HG03571 (cell line): ENCODE results near the gene MRPL37.
"Not testable (repeated sequence)": the region's sequence is repeated elsewhere in the genome, so short reads cannot be mapped to it uniquely, and the experiment has no call there.

ENCODE experiments used
- ATAC-seq: cut with Tn5 transposase; IDR thresholded peaks from one replicate; pipeline ENCODE4 v1.9.1; 2021; ENCODE audit not compliant: unreplicated experiment

MRPL37 gene

GRCh38 chr1:54199765-54200518 lies at the start of gene MRPL37, which contains the start of gene CYB5RL:
Gene MRPL37, plus strand, starts transcription at chr1:54200167. Its CDS starts 77 bp downstream, at chr1:54200244.
Gene CYB5RL, minus strand, starts transcription at chr1:54200030. Its CDS starts 4,414 bp downstream, at chr1:54195616.
- peak; percentile 94 for ATAC-seq

DNA sequence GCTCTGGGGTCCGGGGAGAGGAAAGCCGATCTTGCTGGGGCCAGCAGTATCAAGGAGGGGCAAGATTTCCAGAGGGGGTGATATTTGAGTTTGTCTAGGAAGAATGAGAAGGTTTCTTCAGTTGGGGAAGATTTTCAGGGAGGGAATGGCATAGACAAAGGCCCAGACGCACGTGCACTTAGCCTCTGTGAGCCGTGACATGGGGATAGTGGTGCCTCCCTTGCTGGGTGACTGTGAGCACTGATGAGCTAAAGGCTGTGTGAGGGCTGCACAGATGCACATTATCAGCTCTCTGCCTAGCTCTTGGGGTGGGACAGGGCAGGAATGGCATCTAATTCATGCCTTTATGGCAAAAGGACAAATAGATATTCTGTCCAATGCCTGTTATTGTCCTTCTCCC lies 49.0 kb upstream of the MRPL37 start:
- no peak for ATAC-seq

DNA sequence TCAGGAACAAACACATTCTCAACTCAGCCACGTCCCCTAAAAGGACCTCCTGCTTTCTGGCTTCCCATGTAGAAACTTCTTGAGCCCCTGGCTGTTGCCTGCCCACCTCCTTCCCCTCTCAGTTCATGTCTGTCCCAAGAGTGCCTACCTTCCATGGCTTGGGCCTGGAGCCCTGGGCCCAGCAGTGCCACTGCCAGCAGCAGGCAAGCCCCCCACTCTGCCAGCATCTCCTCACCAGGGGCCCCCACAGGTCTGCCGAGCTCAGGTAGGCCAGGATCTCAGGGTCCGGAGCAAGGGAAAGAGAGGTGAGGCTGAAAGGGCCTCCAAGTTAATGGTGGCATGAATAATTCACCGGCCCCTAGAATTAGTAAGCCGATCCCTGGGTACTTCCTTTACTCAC lies 47.3 kb upstream of the MRPL37 start, which contains the start of gene CDCP2:
CDCP2 (minus strand) TSS at position 305 of the 400 bp plus-strand sequence; CDS start at position 227, 78 bp downstream.
- ATAC-seq, result no peak

DNA sequence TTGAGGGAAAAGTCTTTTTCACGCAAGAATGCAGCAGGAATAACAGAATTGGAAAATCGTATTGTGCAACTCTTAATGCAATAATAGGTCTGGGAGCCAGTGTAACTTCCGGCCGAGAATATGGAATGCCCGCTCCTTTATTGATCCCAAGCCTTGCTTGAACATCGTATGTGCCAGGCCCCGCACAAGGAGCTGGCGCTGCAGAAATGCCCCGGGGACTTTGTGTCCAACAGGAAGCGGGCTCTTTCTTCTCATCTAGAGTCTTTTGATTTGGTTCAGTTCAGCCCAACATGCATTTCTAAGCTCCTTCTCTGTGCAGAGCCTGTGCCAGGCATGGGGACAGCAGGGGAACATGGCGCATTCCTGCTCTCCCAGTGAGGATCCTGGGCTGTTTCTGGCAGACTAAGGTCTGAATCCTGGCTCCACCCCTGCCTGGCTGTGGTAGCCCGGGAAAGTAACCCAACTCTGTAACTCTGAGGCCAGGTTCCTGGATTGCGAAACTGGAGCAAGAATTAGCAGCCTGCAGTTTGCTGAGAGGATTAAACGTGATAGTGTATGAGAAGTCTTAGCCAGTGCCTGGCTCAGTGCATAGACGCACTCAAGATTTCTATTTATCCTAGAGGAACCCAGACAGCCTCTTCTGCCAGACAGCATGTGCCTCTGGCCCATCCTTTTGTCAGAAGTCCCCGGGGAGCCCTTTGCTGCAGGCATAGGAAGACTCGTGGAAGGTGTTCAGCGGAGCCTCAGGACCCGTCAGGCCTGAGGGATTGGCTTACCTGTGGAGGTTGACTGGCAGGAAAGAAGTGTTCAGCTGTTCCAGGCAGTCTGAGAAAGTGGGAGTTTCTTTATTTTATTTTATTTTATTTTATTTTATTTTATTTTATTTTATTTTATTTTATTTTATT lies 46.2 kb upstream of the MRPL37 start:
- no peak for ATAC-seq

DNA sequence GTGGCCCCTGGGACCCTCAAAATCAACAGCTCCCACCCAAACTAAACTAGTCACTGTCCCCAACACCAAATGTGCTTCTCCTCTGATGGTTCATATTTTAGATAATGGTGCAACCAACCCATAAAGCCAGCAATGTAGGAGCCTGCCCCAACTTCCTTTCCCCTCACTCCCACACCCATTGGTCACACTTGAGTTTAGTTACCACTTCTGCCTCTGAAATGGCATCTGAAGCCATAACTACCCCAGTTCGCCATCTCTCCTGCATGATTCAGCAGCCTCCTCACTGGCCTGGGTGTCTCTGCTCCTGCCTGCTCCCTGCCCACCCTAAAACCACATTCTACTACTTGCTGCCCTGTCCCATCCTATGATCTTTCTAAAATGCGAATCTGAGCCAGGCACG lies 43.8 kb upstream of the MRPL37 start:
- ATAC-seq, result no peak

GRCh38 chr1:54156986-54157385 lies 43.0 kb upstream of the MRPL37 start:
- ATAC-seq, result no peak

DNA sequence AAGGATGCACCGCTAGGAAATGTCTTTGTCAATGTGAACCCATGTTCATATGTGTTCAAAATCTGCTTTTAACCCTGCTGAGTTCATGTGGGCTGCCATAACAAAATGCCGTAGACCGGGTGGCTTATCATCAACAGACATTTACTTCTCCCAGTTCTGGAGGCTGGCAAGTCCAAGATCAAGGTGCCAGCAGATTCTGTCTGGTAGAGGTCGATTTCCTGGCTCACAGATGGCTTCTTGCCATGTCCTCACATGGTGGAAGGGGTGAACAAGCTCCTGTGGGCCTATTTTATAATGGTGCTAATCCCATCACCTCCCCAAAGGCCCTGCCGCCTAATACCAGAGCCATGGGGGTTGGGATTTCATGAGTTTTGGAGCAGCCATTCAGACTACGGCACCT lies 42.6 kb upstream of the MRPL37 start:
- ATAC-seq, result no peak

DNA sequence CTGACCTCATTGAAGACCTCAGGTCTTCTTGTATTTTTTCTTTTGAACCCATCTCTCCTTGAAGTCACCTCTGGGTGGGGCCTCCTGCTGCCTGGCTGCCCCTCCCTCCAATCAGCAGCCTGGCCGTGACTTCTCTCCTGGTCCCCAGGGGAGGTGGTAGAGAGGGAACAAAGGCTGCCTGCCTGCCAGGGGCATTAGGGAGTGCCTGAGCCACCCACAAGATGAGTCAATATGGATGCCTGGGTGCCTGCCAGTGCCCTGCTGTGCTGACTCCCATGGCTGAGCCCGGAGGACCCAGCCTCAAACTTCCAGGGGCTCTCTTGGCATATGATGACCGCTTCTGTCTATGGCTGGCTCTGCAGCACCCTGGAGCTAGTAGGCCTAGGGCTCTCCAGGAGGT lies 41.9 kb upstream of the MRPL37 start:
- ATAC-seq, result no peak

GRCh38 chr1:54159733-54160316 lies 40.1 kb upstream of the MRPL37 start:
- ATAC-seq, result no peak

DNA sequence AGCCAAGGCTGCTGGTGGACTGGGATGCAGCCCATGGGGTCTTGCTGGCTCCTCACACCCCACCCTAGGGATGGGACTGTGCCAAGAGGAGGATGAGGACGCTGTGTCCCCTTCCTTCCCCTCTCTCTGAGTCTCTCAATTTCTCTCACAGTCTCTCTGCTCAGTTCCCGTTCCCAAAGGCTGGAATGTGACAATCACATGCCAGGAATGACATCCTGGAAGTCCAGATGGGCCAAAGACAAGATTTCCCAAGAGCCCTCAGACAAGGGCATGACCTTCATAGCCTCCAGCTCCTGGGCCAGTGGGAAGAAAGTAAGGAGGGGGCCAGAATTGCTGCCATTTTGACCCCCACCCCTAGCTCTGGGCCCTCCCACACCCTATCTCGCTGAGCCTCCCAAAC lies 39.6 kb upstream of the MRPL37 start:
- ATAC-seq, result no peak

DNA sequence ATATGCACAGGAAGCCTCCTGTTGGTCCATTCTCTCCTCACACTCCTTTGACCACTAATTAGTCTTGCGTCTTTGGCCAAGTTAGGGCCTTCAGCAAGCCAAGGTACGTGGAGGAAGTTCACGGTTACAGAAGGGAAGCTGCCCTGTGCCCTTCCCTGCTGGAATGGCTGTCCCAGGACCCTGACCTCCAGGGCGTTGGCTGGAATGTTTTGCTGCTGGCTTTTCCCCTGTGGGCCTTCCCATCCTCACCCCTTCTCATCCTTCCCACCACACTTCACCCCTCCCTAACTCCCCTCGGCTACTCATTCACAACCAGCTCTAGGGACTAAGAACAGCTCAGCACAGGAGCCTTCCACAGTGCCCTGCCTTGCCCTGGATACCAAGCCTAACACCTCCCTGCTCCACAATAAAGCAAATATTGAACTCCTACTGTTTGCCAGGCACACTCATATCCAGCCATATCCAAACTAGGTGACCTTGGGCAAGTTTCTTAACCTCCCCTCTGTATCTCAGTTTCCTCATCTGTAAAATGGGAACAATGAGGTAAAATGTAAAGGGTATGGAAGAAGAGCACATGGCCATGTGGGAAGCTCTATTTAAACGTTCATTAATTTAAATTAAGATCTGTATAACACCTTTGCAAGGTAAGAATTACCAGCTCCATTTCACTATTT lies 38.3 kb upstream of the MRPL37 start:
- no peak for ATAC-seq

- ATAC-seq, result no peak
These were observed 36.9 kb upstream of the MRPL37 start for GRCh38 chr1:54163051-54163450.

DNA sequence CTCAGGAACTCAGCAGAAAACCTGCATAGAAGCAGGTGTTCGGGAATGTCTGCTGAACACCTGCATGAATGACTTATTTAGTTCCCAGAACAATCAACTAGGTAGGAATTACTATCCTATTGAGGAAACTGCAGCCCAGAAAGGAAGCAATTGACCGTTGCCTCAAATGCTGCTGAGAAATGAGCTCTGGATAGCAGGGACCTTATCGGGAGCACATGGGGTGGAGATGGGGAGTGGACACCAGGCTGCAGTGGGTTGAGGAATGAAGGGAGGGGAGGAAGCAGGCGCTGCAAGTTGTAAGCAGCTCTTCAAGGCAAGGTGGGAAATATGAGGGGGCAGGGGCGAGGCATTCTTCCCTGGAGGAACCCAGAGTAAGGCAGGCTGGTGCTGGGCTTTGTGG lies 36.4 kb upstream of the MRPL37 start:
- no peak for ATAC-seq

GRCh38 chr1:54165146-54165545 lies 34.8 kb upstream of the MRPL37 start:
- no peak for ATAC-seq

DNA sequence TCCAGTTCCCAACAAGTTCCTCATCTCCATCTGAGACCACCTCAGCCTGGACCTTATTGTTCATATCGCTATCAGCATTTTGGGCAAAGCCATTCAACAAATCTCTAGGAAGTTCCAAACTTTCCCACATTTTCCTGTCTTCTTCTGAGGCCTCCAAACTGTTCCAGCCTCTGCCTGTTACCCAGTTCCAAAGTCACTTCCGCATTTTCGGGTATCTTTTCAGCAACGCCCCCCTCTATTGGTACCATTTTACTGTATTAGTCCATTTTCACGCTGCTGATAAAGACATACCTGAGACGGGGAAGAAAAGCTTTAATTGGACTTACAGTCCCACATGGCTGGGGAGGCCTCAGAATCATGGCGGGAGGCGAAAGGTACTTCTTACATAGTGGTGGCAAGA lies 33.6 kb upstream of the MRPL37 start:
- not testable (repeated sequence) for ATAC-seq

- ATAC-seq, result no peak
These were observed 32.4 kb upstream of the MRPL37 start for GRCh38 chr1:54167422-54168139.

GRCh38 chr1:54168206-54168965 lies 31.6 kb upstream of the MRPL37 start:
- ATAC-seq, result no peak

DNA sequence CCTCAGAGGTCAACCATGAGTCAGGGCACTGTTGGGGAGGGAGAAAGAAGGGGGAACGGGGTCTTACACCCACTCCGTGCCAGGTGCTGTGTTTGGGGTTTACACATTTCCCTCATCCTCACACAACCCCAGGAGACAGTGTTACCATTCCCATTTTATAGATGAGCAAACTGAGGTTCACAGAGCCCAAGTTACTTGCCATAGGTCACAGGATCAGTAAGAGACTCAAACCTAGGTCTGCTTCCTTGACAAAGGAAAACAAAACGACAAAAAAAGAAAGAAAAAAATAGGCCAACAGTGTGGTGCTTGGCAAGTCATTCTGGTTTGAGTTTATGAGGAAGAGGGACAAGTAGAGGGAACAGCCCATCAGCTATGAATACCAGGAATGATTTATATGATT lies 30.9 kb upstream of the MRPL37 start:
- ATAC-seq, result no peak

DNA sequence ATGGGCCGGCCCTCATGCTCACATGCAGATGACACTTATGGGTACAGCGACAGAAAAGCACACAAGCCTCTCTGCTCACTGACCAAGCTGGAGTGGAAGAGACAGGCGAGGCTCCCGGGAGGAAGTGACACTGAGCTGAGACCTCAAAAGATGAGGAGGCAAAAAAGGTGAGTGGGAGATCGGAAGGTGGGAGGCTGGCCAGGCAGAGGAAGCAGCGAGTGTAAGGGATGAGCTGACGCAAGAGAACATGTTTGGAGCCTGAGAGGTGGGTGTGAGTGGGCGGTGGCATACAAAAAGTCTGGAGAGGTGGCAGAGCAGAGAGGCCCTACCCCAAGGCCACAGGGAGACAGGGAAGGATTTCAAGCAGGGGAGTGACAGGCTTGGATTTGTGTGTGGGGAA lies 29.0 kb upstream of the MRPL37 start:
- no peak for ATAC-seq

DNA sequence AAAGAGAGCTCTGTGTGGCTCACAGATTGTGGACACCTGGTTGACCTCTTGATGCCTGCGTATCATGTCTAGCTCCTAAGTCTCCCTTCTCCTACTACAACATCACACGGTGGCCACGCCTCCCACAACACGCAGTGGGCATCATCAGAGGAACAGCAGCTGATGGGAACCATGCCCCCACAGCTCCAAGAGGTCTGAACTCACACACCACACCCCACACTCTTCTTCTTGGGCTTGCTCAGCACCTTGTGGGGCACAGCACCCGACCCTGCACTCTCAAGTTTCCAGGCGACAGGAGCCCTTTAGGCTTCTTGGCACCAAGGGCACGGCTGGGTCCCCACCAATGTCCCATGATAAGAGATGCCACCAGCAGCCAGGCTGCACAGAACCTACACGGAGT lies 28.4 kb upstream of the MRPL37 start:
- ATAC-seq, result no peak
